ENCODE measurements around the gene SDF4.

Gene SDF4

GRCh38 chr1:1234180-1234808 is 2.5 kb upstream of the SDF4 start:
- TF ChIP-seq CTCF (IDR thresholded peaks at IDR 0.05; ENCODE audit: low read depth, low read length): no peak
- DNase-seq (ENCODE audit: low read depth in 2 of 2): no peak
- no peak overlapping the region for H3K4me3 ChIP-seq (replicated peaks in 1 of 2; ENCODE audit: low read depth in 2 of 2, low read length in 2 of 2)

GRCh38 chr1:1233567-1233892 is 1.7 kb upstream of the SDF4 start:
- no peak for DNase-seq (ENCODE audit: low read depth in 2 of 2)
- no peak overlapping the region for H3K4me3 ChIP-seq (replicated peaks in 1 of 2; ENCODE audit: low read depth in 2 of 2, low read length in 2 of 2)
- no peak for TF ChIP-seq CTCF (IDR thresholded peaks at IDR 0.05; ENCODE audit: low read depth, low read length)

GRCh38 chr1:1232796-1233566 is 1.2 kb upstream of the SDF4 start:
- no peak for DNase-seq (ENCODE audit: low read depth in 2 of 2)
- H3K4me3 ChIP-seq (replicated peaks in 1 of 2; ENCODE audit: low read depth in 2 of 2, low read length in 2 of 2): peak overlapping the region in 1 of 2 donors; percentile 41
- no peak for TF ChIP-seq CTCF (IDR thresholded peaks at IDR 0.05; ENCODE audit: low read depth, low read length)

- DNase-seq (ENCODE audit: low read depth in 2 of 2): no peak
- TF ChIP-seq CTCF (IDR thresholded peaks at IDR 0.05; ENCODE audit: low read depth, low read length): no peak
- peak within 1 kb of the TSS; percentile 75 to 89 for H3K4me3 ChIP-seq (replicated peaks in 1 of 2; ENCODE audit: low read depth in 2 of 2, low read length in 2 of 2)
Measured at GRCh38 chr1:1232208-1232795, 501 bp upstream of the SDF4 start, which contains the start of gene B3GALT6. Gene B3GALT6 (plus strand): TSS chr1:1232237. CDS start chr1:1232279, 42 bp downstream.

DNA sequence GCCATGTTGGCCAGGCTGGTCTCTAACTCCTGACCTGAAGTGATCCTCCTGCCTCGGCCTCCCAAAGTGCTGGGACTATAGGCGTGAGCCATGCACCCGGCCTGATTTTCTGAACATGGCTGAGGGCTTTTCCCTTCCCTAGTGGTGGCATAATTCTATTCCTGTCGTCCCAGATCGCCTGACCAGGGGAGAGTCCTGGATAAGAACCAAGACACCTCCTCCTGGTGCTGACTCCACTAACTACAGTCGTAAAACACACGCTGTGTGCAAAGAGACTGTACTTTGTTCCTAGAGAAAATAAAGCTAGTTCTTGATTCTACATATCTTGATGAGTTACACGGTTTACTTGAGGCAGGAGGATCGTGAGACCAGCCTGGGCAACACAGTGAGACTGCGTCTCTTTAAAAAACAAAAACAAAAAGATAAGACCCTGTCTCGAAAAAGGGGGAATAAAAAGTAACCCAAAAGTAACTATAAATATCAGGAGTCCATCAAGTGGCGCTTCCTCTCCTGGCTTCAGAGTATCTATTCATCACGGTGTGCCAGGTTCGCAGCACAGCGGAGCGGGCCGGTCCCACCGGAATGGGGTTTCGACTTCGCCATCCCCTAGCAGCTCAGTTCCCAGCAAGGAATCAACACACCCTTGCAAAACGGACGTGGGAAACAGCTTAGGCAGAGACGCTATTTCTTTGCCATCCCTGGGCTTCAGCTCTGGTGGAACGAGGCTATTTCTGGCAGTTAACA is 973 bp downstream of the SDF4 start:
- peak; percentile 42 for TF ChIP-seq CTCF (IDR thresholded peaks at IDR 0.05; ENCODE audit: low read depth, low read length)
- DNase-seq (ENCODE audit: low read depth in 2 of 2): peak; percentile 76 to 81
- H3K4me3 ChIP-seq (replicated peaks in 1 of 2; ENCODE audit: low read depth in 2 of 2, low read length in 2 of 2): peak overlapping the region; percentile 75 to 89

GRCh38 chr1:1229770-1230169 is 2.0 kb downstream of the SDF4 start:
- no peak overlapping the region for H3K4me3 ChIP-seq (replicated peaks in 1 of 2; ENCODE audit: low read depth in 2 of 2, low read length in 2 of 2)
- TF ChIP-seq CTCF (IDR thresholded peaks at IDR 0.05; ENCODE audit: low read depth, low read length): no peak
- DNase-seq (ENCODE audit: low read depth in 2 of 2): no peak

All from cardiac fibroblast (primary cell).